IMR-90 (cell line): ENCODE results near the gene EPHX1. TPM values are rescaled to one million over a fixed set of nuclear protein-coding genes. Genes with fewer than 3 reads are reported as not detected.
A peak's percentile ranks its signal among the peaks of the same experiment; 100 is the strongest.

Source experiments
- ATAC-seq: fragments of 200-7000 bp; cut with Tn5 transposase; 2 replicates; pipeline ENCODE4 v1.9.1; 2020; ENCODE audit warnings: low read depth, mild to moderate bottlenecking, moderate library complexity
- BruUV-seq: library from RNA; stranded (reverse); fragments of 400-500 nt; replicated peaks from 2 replicates; lab custom pipeline; 2021; lab: Mats Ljungman, UMichigan
- CTCF ChIA-PET: fragments of 300-600 bp; formaldehyde crosslinking; extraction: SDS; loops from one replicate; lab custom pipeline; 2021; ENCODE audit warnings: antibody characterized with exemption; lab: Yijun Ruan, JAX
- POLR2A ChIA-PET: fragments of 300-600 bp; sonication (Branson Sonifier 250); formaldehyde crosslinking; loops from one replicate; lab custom pipeline; 2022; ENCODE audit warnings: antibody characterized with exemption; ENCODE audit not compliant: unreplicated experiment; lab: Charles Lee
- DNase-seq: peaks from one replicate; pipeline ENCODE4 v3.0.0; 2013
- H2AFZ ChIP-seq: replicated peaks from 2 replicates; pipeline ENCODE3; 2013; ENCODE audit warnings: low read length, mild to moderate bottlenecking; ENCODE audit not compliant: poor library complexity
- H2AK5ac ChIP-seq: 2 replicates; pipeline ENCODE4 v1.6.1; 2013; ENCODE audit warnings: low read depth, low read length, inconsistent platforms
- H2AK9ac ChIP-seq: replicated peaks from 2 replicates; pipeline ENCODE3; 2013; ENCODE audit warnings: mild to moderate bottlenecking, low read depth, low read length, moderate library complexity; ENCODE audit not compliant: poor library complexity
- H2BK120ac ChIP-seq: 2 replicates; pipeline ENCODE4 v1.6.1; 2013; ENCODE audit warnings: low read depth, low read length, inconsistent platforms
- H2BK15ac ChIP-seq: 3 replicates; pipeline ENCODE4 v1.6.1; 2013; ENCODE audit warnings: low read depth, low read length, inconsistent platforms
- H2BK20ac ChIP-seq: 2 replicates; pipeline ENCODE4 v1.6.1; 2013; ENCODE audit warnings: low read depth, mild to moderate bottlenecking, inconsistent platforms, low read length, moderate library complexity
- H2BK5ac ChIP-seq: 2 replicates; pipeline ENCODE4 v1.6.1; 2013; ENCODE audit warnings: mild to moderate bottlenecking, low read depth, low read length, inconsistent platforms; ENCODE audit not compliant: poor library complexity, severe bottlenecking
- H3K14ac ChIP-seq: replicated peaks from 2 replicates; pipeline ENCODE4 v1.6.1; 2013; ENCODE audit warnings: low read depth, low read length, inconsistent platforms
- H3K18ac ChIP-seq: 2 replicates; pipeline ENCODE4 v1.6.1; 2013; ENCODE audit warnings: low read depth, low read length, control low read depth
- H3K23ac ChIP-seq: 2 replicates; pipeline ENCODE4 v1.6.1; 2013; ENCODE audit warnings: low read depth, low read length, inconsistent platforms
- H3K27ac ChIP-seq: 2 replicates; pipeline ENCODE4 v1.5.1; 2013; ENCODE audit warnings: mild to moderate bottlenecking, control low read depth, low read length; ENCODE audit not compliant: insufficient read depth
- H3K27me3 ChIP-seq: 2 replicates; pipeline ENCODE4 v1.6.1; 2013; ENCODE audit warnings: low read length; ENCODE audit not compliant: control insufficient read depth, insufficient read depth
- H3K36me3 ChIP-seq: 2 replicates; pipeline ENCODE4 v1.6.1; 2013; ENCODE audit warnings: low read length, mixed read lengths; ENCODE audit not compliant: control insufficient read depth, insufficient read depth
- H3K4ac ChIP-seq: 2 replicates; pipeline ENCODE4 v1.6.1; 2013; ENCODE audit warnings: low read depth, low read length, inconsistent platforms
- H3K4me1 ChIP-seq: 2 replicates; pipeline ENCODE4 v1.6.1; 2013; ENCODE audit warnings: low read length, mixed read lengths; ENCODE audit not compliant: control insufficient read depth, insufficient read depth
- H3K4me2 ChIP-seq: 2 replicates; pipeline ENCODE4 v1.6.1; 2013; ENCODE audit warnings: low read depth, mild to moderate bottlenecking, control low read depth, low read length, moderate library complexity
- H3K4me3 ChIP-seq: 2 replicates; pipeline ENCODE4 v1.5.1; 2013; ENCODE audit warnings: low read depth, mild to moderate bottlenecking, control low read depth, low read length, moderate library complexity; ENCODE audit not compliant: insufficient read depth
- H3K56ac ChIP-seq: 2 replicates; pipeline ENCODE4 v1.6.1; 2013; ENCODE audit warnings: low read length, inconsistent platforms; ENCODE audit not compliant: insufficient read depth; ENCODE audit errors: extremely low read depth
- H3K79me1 ChIP-seq, 2 experiments: 2 replicates each; pipeline ENCODE4 v1.6.1; 2013; ENCODE audit warnings: low read length in 2 of 2, inconsistent platforms in 1 of 2, low read depth in 1 of 2
- H3K9ac ChIP-seq: 2 replicates; pipeline ENCODE4 v1.6.1; 2013; ENCODE audit warnings: low read depth, low read length, control low read depth
- H3K9me1 ChIP-seq: 2 replicates; pipeline ENCODE4 v1.6.1; 2013; ENCODE audit warnings: low read length, inconsistent platforms; ENCODE audit not compliant: insufficient read depth
- H3K9me3 ChIP-seq: 2 replicates; pipeline ENCODE4 v1.6.1; 2013; ENCODE audit warnings: low read length; ENCODE audit not compliant: control insufficient read depth, insufficient read depth
- H4K20me1 ChIP-seq: 2 replicates; pipeline ENCODE4 v1.6.1; 2013; ENCODE audit warnings: low read length, inconsistent platforms; ENCODE audit not compliant: insufficient read depth
- H4K5ac ChIP-seq: 2 replicates; pipeline ENCODE4 v1.6.1; 2013; ENCODE audit warnings: mild to moderate bottlenecking, low read depth, low read length, control low read depth
- H4K8ac ChIP-seq, 2 experiments: 2 replicates each; pipeline ENCODE4 v1.6.1; 2013; ENCODE audit warnings: low read depth in 2 of 2, low read length in 2 of 2, control low read depth in 1 of 2, inconsistent platforms in 1 of 2
- H4K91ac ChIP-seq: 2 replicates; pipeline ENCODE4 v1.6.1; 2013; ENCODE audit warnings: low read depth, low read length, inconsistent platforms; ENCODE audit not compliant: insufficient read depth
- POLR2A ChIP-seq: IDR thresholded peaks from 2 replicates; pipeline ENCODE4 v1.6.1; 2012; ENCODE audit warnings: mild to moderate bottlenecking, low read depth, low read length
- WGBS, 2 experiments: methylation state at CpG; one replicate each; pipeline versions ENCODE4 v1.1.5 to v1.1.7; 2013; ENCODE audit warnings: missing lambda C conversion rate in 2 of 2; ENCODE audit not compliant: insufficient read length in 1 of 2; ENCODE audit errors: extremely low coverage in 2 of 2; 5-methylcytosine and 5-hydroxymethylcytosine counted together
- dilution Hi-C: fragments of 300-500 bp; cut with HindIII; formaldehyde crosslinking; loops from one replicate; pipeline ENCODE4 v1.14.3; 2018; ENCODE audit warnings: low sequenced_read_pairs; ENCODE audit not compliant: unreplicated experiment
- in situ Hi-C: fragments of 300-500 bp; cut with MboI; formaldehyde crosslinking; loops from 3 replicates; pipeline ENCODE4 v1.14.3; 2019; ENCODE audit warnings: low sequenced_read_pairs, inconsistent platforms, mixed read lengths
- intact Hi-C: fragments of 100-400 bp; cut with micrococcal nuclease; formaldehyde crosslinking; loops from 2 replicates; pipeline ENCODE4 v1.10.0; 2022
- polyA plus RNA-seq, 3 experiments: library from polyadenylated mRNA; depleted of rRNA; stranded (reverse); fragments of >200 nt; gene quantifications; 2 replicates each; pipeline ENCODE4 v1.2.3, GENCODE V29; 2012; ENCODE audit warnings: low replicate concordance in 1 of 3
- total RNA-seq: library from RNA; depleted of rRNA; stranded (reverse); fragments of >200 nt; gene quantifications from 2 replicates; pipeline ENCODE4 v1.2.3, GENCODE V29; 2012
- TF ChIP-seq, protein P1 (sequence below): conservative IDR thresholded peaks from 2 replicates; pipeline ENCODE4 v1.5.1; 2012; ENCODE audit warnings: mild to moderate bottlenecking, low read depth, low read length, improper control_type of control experiment

Gene EPHX1
- total and polyA plus RNA-seq, 2 of the 4 experiments (the other 2 are of a cell fraction), result 20.3 to 46.3 TPM

GRCh38 chr1:225811622-225812487 lies 1.9 kb downstream of the EPHX1 start:
- no peak for DNase-seq
- POLR2A ChIA-PET, result no interaction called here

More at GRCh38 chr1:225811622-225812487, 1.9 kb downstream of the EPHX1 start:
- no peak for ATAC-seq
- no peak overlapping the region for H3K4me3 ChIP-seq
- peaks cover 13% of the 10 kb centered on the region; the same call in 1 of the 2 replicates for H3K9me1 ChIP-seq
- peak overlapping the region; percentile 68 for H2AK9ac ChIP-seq
- H3K4ac ChIP-seq, result no peak overlapping the region; the same call in 1 of the 2 replicates
- in situ Hi-C loops, result no loop called here
- no peak overlapping the region for H4K91ac ChIP-seq
- H2BK120ac ChIP-seq, result no peak overlapping the region
- no peak overlapping the region for H2BK5ac ChIP-seq
- dilution Hi-C loops, result no loop called here
- no peak overlapping the region for H3K27ac ChIP-seq
- H2BK20ac ChIP-seq, result no peak overlapping the region
- WGBS, 2 experiments, result 86% methylated on average over 2 of the region's 10 CpGs; no CpG with 5 or more reads in 1 of the 2 experiments
- no peak overlapping the region for H2BK15ac ChIP-seq
- H3K23ac ChIP-seq, result 0 out of 2 replicates have a peak overlapping the region, but pooled peaks have one; percentile 10
- no peak overlapping the region for H4K8ac ChIP-seq
- H3K79me1 ChIP-seq, result peaks cover 0 to 23% of the 10 kb centered on the region in 2 experiments; a peak in 2 of 4 replicates
- intact Hi-C loops, result loop anchor here (2.0 kb wide), 1 partner anchor 33 kb away; no protein-coding TSS in a partner anchor
- H3K9me3 ChIP-seq, result no peaks in the 10 kb centered on the region
- H3K4me2 ChIP-seq, result no peak overlapping the region
- no peak overlapping the region for H4K5ac ChIP-seq
- H3K56ac ChIP-seq, result no peak overlapping the region
- CTCF ChIA-PET, result interaction anchor here (0.7 to 1.3 kb wide), 2 partner anchors 10 to 337 kb away, joined by 3 to 4 read pairs; no protein-coding TSS in a partner anchor
- H2AK5ac ChIP-seq, result 0 out of 2 replicates have a peak overlapping the region, but pooled peaks have one; percentile 43
- H3K18ac ChIP-seq, result no peak overlapping the region
- peaks cover 24% of the 10 kb centered on the region for H3K4me1 ChIP-seq
- no peaks in the 10 kb centered on the region for H3K36me3 ChIP-seq
- no peaks in the 10 kb centered on the region for H4K20me1 ChIP-seq
- BruUV-seq, result no TSS peak
- no peaks in the 10 kb centered on the region for H3K27me3 ChIP-seq
- H3K14ac ChIP-seq, result no peak overlapping the region
- TF ChIP-seq, protein P1, sequence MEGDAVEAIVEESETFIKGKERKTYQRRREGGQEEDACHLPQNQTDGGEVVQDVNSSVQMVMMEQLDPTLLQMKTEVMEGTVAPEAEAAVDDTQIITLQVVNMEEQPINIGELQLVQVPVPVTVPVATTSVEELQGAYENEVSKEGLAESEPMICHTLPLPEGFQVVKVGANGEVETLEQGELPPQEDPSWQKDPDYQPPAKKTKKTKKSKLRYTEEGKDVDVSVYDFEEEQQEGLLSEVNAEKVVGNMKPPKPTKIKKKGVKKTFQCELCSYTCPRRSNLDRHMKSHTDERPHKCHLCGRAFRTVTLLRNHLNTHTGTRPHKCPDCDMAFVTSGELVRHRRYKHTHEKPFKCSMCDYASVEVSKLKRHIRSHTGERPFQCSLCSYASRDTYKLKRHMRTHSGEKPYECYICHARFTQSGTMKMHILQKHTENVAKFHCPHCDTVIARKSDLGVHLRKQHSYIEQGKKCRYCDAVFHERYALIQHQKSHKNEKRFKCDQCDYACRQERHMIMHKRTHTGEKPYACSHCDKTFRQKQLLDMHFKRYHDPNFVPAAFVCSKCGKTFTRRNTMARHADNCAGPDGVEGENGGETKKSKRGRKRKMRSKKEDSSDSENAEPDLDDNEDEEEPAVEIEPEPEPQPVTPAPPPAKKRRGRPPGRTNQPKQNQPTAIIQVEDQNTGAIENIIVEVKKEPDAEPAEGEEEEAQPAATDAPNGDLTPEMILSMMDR, result peak; percentile 39
- no peak for TF ChIP-seq POLR2A
- H3K9ac ChIP-seq, result no peak overlapping the region
- H2AFZ ChIP-seq, result no peak overlapping the region
